Body of pancreas (tissue), 4 donors: ENCODE measurements around the gene DVL2. TPM values are rescaled to one million over a fixed set of nuclear protein-coding genes. Genes with fewer than 3 reads are reported as not detected.
A peak's percentile ranks its signal among the peaks of the same experiment; 100 is the strongest.

Experiments
- ATAC-seq: fragments of 150-250 bp; one replicate; pipeline ENCODE4 v1.9.1; 2016
- DNase-seq, 4 donors: peaks; one replicate each; pipeline ENCODE4 v3.0.0-alpha.2; 2019
- H3K27ac ChIP-seq, 4 donors: fragments of 200-600 bp; sonication (generic); 1 replicate in 3 of 4; 2 replicates in 1 of 4; pipeline versions ENCODE4 v1.5.1 to v1.6.1; 2016 to 2019; ENCODE audit warnings: mild to moderate bottlenecking in 1 of 4, mixed read lengths in 1 of 4, moderate library complexity in 1 of 4
- H3K27me3 ChIP-seq, 2 donors: fragments of 200-600 bp; sonication (generic); one replicate each; pipeline ENCODE4 v1.6.0; 2016; ENCODE audit warnings: mild to moderate bottlenecking in 1 of 2
- H3K36me3 ChIP-seq, 2 donors: fragments of 200-600 bp; sonication (generic); replicated peaks in 1 of 2; 2 replicates each; pipeline ENCODE4 v1.5.1; 2016; ENCODE audit warnings: low read depth in 2 of 2; ENCODE audit not compliant: insufficient read depth in 1 of 2
- H3K4me1 ChIP-seq: fragments of 200-600 bp; sonication (generic); one replicate; pipeline ENCODE4 v1.6.0; 2016
- H3K4me3 ChIP-seq, 2 donors: fragments of 200-600 bp; sonication (generic); 1 replicate in 1 of 2; 2 replicates in 1 of 2; pipeline ENCODE4 v1.5.1; 2016 to 2019
- H3K9me3 ChIP-seq, 3 donors: fragments of 200-600 bp; sonication (generic); 1 replicate in 2 of 3; 2 replicates in 1 of 3; pipeline ENCODE4 v1.5.1; 2016
- CTCF ChIP-seq, 7 experiments: fragments of 450-650 bp in 4 of 7; fragments of 200-600 bp in 3 of 7; sonication (generic) in 3 of 7; IDR thresholded peaks; one replicate each; pipeline ENCODE4 v1.5.1; 2016 to 2019; ENCODE audit warnings: antibody characterized with exemption in 7 of 7
- POLR2A ChIP-seq, 3 donors: fragments of 450-650 bp; IDR thresholded peaks; one replicate each; pipeline ENCODE4 v1.6.1; 2016; ENCODE audit warnings: antibody characterized with exemption in 3 of 3, mild to moderate bottlenecking in 2 of 3
- WGBS, 2 donors: methylation state at CpG; one replicate each; pipeline ENCODE4 v1.1.5; 2017; 5-methylcytosine and 5-hydroxymethylcytosine counted together
- intact Hi-C: fragments of 100-400 bp; cut with DNase I; formaldehyde crosslinking; loops from one replicate; pipeline ENCODE4 v1.15.1; 2023
- total RNA-seq, 2 donors: library from RNA; depleted of rRNA; stranded (reverse); fragments of >200 nt; gene quantifications; one replicate each; pipeline ENCODE4 v1.1.0, GENCODE V29; 2016

The DVL2 gene
- total RNA-seq, 2 donors from 2014 or later = 19.5 to 41.5 TPM

DNA sequence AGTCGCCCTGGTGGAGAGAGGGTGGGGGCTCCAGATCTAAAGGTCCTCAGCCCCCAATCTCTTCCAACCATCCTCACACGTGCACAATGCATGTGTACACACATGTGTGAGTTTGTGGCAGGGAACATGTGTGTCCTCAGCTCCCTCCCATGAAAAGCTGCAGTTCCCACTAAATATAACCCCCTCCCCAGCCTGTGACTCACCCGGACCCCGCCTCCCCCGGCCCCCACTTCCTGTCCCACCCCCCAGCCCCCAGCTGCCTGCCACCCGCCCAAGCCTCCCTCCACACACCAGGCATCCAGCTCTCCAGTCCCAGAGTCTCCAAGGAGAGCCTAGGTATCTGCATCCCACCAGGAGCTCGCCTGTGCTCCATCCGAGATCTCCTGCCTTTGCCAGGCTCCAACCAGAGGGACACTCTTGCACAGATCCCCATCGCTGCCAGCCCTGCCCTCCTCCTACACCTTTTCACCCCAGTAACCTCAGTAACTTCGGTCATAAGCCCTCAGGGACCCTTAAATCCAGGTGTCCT is 18.6 kb downstream of the DVL2 start:
- intact Hi-C loops = no loop called here
- ATAC-seq = no peak
- Histone ChIP-seq H3K4me1 (peaks cover 49% of the 10 kb centered on the region), H3K9me3 (no peaks in the 10 kb centered on the region), H3K4me3 (no peak overlapping the region), H3K27me3 (no peaks in the 10 kb centered on the region), H3K36me3 (no peaks in the 10 kb centered on the region), H3K27ac (peak overlapping the region in 3 of 4 donors; percentile 16 to 76 (median 76))
- 19 to 34% methylated on average over 6 to 10 of the region's 10 CpGs for WGBS, 2 donors
- DNase-seq = no peak
- TF ChIP-seq CTCF (IDR thresholded peaks at IDR 0.05) (no peak), POLR2A (IDR thresholded peaks at IDR 0.05) (no peak)

DNA sequence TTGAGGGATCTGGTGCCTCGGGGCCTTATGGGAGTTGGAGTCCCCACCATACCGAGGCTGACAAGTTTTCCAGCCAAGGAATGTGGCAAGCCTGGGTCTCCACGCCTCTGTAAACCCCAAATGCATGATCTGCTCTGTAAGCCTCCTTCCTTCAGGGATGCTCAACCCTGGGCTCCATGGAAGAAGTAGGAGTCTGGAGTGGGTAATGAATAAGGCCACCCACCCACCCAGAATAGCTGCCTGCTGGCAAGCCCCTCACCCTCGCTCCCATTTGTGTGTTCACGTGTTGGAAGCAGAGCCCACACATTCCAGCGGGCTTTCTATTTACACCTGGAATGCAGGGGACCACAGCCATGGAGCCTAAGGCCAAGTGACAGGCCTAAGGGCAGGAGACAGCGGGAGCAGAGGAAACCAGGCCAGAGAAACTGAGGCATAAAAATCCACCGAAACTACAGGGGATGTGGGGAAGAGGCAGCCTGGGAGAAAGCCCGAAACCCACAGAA is 19.1 kb downstream of the DVL2 start:
- no peak for ATAC-seq
- no peaks in the 10 kb centered on the region for H3K9me3 ChIP-seq
- TF ChIP-seq POLR2A (IDR thresholded peaks at IDR 0.05) (no peak), CTCF (IDR thresholded peaks at IDR 0.05) (no peak)
- WGBS, 2 donors = 35 to 38% methylated on average over 7 to 9 of the region's 9 CpGs
- intact Hi-C loops = no loop called here
- no peak for DNase-seq
- H3K27me3 ChIP-seq = no peaks in the 10 kb centered on the region
- no peaks in the 10 kb centered on the region for H3K36me3 ChIP-seq
- no peak overlapping the region for H3K4me3 ChIP-seq
- H3K4me1 ChIP-seq = peaks cover 46% of the 10 kb centered on the region
- peak overlapping the region in 3 of 4 donors; percentile 16 to 76 (median 76) for H3K27ac ChIP-seq

GRCh38 chr17:7214300-7215135 is 19.8 kb downstream of the DVL2 start:
- WGBS, 2 donors = 0 to 1% methylated on average over 22 to 45 of the region's 45 CpGs
- Histone ChIP-seq H3K4me1 (peaks cover 45% of the 10 kb centered on the region), H3K4me3 (peak overlapping the region; percentile 13 to 18), H3K9me3 (no peaks in the 10 kb centered on the region), H3K36me3 (no peaks in the 10 kb centered on the region), H3K27ac (peak overlapping the region; percentile 50 to 76 (median 69)), H3K27me3 (no peaks in the 10 kb centered on the region)
- intact Hi-C loops = no loop called here
- TF ChIP-seq POLR2A (IDR thresholded peaks at IDR 0.05) (no peak), CTCF (IDR thresholded peaks at IDR 0.05) (peak in 5 of 7 experiments; percentile 37 to 56 (median 48))
- peak; percentile 85 for ATAC-seq
- DNase-seq = peak; percentile 96 to 98 (median 96)

GRCh38 chr17:7213895-7214299 is 20.4 kb downstream of the DVL2 start:
- intact Hi-C loops = no loop called here
- H3K4me1 ChIP-seq = peaks cover 38% of the 10 kb centered on the region
- DNase-seq = peak; percentile 82 to 93 (median 88)

More at GRCh38 chr17:7213895-7214299, 20.4 kb downstream of the DVL2 start:
- 2 to 3% methylated on average over 11 to 15 of the region's 15 CpGs for WGBS, 2 donors
- Histone ChIP-seq H3K36me3 (no peaks in the 10 kb centered on the region), H3K4me3 (no peak overlapping the region), H3K27me3 (no peaks in the 10 kb centered on the region), H3K9me3 (no peaks in the 10 kb centered on the region), H3K27ac (peak overlapping the region in 3 of 4 donors; percentile 62 to 76 (median 76))
- TF ChIP-seq POLR2A (IDR thresholded peaks at IDR 0.05) (no peak), CTCF (IDR thresholded peaks at IDR 0.05) (peak in 6 of 7 experiments; percentile 18 to 61 (median 42))
- peak; percentile 25 for ATAC-seq
